Activated CD4-positive, alpha-beta T cell treated with anti-CD3 and anti-CD28 coated beads for 1 hour (primary cell): ENCODE results near the gene CCDC38.
A peak's percentile ranks its signal among the peaks of the same experiment; 100 is the strongest.
"Not testable (repeated sequence)": the region's sequence is repeated elsewhere in the genome, so short reads cannot be mapped to it uniquely, and the experiment has no call there.

Experiments used
- DNase-seq: peaks from one replicate; pipeline ENCODE4 v3.0.0-alpha.2; 2020

CCDC38 gene

DNA sequence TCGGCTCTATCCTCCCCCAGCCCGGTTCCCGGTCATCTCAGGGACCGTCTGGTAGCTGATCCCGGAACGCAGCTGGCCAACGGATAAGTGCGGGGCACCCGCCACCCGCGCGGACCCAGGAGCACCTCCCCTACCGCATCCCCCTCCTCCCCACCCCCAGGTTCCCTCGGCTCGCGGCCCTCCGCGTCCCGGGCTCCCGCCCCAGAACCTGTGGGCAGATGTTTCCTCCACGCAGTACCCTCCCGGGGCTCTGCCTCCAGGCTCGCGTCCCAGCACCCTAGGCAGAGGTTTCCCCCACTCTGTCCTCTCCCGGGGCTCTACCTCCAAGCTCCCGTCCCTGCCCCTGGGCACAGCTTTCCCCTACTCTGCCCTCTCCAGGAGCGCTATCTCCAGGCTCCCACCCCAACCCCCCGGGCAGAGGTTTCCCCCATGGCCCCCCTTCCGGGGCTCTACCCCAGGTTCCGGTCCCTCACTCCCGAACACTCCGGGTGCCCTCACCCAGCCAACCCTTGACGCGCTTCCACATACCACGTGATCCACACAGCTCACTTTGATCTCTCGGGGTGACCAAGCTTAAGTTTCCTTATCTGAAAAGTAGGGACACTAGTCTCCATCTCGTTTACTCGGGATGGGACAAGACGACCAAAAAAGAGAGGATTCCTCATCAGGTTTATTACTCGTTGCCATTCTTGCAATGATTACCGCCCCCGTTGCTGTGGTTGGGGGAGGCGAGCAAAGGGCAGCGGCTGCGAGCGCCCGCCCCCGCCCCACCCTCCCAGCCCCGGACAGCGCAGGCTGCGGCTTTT, at the start of gene CCDC38:
Gene CCDC38 (minus strand): TSS at position 91 of the 806 bp plus-strand sequence. CDS start 6,105 bp downstream, outside the sequence.
- peak; percentile 67 for DNase-seq

DNA sequence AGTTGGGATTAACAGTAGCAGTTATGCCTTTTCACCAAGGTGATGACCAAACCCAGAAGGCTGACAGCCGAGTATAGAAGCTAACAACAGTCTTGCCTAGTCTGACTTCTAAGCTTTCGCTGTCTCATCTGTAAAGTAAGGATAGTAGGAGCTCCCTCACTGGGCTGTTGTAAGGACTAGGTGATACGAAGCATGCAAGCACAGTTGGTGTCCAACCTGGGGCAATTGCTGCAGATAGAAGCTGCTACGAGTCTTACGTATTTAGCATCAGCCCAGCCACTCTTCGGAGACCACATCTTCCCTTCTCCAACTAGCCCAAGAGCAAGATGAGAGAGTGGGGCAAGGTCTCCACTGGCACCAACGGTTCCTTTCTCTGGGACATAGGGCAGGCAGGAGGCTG, 47.7 kb upstream of the CCDC38 start:
- DNase-seq = no peak

DNA sequence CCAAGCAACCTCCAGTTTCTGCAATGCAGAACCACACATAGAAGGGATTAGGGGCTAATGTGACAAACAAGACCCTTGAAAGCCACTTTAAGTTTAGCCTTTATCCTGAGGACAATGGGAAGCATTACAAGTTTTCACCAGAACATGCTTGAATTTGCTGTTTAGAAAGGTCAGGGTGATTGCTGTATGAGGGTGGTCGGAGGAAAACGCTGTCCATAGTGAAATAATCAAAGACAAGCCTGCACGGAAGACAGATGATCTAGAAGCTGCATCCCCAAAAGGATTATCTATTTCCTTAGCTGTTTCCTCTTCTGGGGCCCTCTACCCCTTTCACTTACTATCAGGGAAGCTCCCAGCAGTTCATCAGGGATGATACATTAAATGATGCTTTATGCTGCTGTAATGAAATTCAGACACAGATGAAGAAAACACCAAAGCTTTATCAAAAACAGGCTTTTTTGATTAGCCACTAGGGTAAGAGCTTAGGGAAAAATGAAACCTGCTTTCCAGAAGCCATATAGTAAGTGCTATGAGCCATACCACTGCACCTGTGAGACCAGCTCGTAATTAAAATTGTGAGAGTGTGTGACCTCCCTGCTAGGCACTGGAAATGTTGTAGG, 47.2 kb upstream of the CCDC38 start:
- no peak for DNase-seq

DNA sequence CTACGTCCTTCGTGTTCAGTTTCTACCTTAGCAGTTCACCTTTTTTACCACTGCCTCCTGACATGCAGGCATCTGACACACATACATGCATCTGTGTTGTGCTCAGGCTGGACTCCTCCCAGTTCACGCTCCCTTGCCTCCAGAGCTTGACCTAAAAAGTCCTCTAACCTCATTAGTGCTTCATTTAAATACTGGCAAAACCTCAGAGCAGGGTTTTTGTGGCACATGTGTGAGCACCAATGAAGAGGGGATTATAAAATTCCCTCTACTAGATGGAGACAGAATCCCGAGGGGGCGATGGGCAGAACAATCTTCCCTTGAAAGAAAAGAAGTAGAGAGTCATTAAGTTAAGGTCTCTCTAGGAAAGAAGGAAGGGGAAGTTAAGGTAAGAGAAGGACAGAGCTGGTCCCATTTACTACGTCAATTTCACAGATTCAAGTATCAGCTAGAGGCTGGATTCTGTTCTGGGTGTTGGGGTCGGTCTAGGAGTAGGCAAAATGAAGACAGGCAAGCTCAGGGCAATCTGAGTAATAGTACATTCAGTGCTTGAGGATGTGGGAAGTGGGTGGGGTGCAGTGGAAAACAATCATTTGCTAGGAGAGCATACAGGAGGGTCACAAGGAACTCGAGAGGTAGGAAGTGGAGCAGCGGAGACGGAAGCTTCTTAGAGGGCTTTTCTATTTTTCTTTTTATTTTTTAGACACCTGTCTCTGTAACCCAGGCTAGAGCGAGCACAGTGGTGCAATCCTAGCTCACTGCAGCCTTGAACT, 46.3 kb upstream of the CCDC38 start:
- DNase-seq = no peak

DNA sequence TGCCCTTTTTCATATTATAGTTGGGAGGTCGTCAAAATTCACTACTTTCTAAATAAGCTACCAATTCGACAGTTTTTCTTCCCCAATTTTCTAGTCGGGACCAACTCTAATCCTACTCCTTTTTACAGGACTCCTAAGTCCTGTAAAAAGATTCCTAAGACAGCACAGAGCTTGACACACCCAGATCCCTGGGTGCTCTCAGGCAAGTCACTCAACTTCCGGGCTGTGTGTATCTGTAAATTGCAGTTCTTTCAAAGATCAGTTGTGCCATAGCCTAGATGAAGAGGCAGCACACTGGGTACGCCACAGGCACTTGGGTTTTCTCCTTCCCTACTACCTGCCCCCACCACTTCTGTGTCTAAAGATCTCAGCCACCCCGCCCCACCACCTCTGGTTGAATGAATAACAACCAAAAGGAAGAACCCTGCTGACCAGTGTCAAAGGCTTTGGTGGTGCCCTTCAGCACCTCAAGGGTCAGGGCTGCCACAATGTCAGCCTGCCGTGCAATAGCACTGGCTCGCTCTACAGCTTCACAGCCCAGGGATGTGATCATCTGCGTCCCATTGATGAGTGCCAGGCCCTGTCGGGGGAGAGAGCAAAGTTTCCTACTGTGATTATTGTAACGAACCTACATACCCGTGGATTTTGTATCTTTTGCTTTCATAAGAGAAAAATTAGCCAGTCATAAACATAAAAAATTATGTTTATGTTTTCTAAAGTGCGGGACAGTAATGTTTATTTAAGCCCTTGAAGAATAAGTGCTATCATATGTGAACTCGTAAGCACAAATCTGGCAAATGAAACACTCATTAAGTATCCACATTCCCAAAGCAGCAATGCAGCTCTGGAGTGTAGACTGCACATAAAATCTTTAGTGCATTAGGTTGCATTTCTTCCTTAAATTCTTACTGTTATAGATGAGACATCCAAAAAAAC, 44.5 kb upstream of the CCDC38 start:
- DNase-seq = no peak

DNA sequence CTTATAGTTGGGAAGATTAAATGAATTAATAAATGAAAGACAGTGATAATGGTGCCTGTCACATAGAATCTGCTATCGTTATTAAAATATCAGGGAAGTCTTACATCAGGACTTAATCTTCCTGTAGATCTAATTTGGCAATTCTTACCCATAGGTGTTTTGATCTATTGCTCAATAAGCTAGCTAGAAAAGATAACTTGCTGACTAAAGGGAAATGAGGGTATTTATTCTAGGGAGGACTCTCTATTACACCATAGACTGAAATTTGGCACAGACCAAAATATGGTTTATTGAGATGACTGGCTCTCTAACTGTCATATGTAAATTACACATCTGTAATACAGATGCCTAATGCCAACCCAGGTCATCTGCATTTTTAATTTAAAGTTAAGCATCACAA, 42.3 kb upstream of the CCDC38 start:
- DNase-seq = no peak

DNA sequence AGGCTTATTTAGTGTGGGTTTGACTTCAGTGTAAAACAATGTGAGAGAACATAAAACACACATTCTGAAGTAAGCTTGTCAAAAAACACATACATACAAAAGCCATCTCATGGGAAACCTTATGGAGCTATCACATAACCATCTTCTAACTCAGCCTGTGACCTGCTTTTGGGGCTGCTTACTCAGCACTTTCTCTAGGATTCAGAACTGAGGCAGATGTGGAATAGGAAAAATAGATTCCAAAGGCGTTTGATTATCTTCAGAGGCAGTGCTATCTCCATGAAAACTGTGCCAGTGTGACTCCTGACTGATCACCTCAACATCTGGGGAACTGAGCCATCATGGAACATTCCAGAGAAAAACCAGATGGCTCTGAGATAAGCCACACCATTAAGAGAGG, 40.2 kb upstream of the CCDC38 start:
- no peak for DNase-seq

DNA sequence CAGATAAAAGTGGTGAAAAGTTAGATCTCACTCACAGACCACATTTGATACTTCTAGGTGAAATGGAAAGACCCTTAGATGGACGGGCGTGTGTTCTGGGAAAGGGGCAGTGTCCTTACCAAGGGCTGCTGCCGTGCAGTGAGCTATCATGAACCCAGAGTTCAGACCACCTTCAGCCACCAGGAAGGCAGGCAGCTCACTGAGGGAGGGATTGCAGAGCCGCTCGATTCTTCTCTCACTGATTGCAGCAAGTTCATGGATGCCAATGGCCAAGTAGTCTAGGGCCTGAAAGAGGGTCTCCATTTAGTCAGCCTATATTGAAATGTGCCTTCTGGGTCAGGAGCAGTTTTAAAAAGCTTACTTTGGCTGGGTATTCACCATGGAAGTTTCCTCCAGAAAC, 38.0 kb upstream of the CCDC38 start:
- no peak for DNase-seq

DNA sequence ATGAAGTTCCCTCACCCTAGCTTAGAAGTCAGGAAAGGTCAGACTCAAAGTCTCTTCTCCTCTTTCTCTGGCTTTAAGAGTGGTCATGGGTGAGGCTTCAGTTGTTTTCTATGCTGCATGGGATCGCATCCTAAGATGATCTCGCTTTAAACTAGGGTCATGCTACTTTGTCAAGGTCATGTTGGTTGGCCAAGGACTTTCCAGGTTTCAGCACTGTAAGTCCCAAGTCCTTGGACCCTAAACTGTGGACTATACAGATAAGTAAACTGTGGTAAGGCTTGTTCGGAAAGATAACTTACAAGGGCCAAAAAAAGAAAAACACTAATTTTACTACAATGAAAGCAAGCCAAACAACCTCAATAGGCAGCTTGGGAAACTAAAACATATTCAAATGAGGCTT, 36.4 kb upstream of the CCDC38 start:
- DNase-seq = no peak

DNA sequence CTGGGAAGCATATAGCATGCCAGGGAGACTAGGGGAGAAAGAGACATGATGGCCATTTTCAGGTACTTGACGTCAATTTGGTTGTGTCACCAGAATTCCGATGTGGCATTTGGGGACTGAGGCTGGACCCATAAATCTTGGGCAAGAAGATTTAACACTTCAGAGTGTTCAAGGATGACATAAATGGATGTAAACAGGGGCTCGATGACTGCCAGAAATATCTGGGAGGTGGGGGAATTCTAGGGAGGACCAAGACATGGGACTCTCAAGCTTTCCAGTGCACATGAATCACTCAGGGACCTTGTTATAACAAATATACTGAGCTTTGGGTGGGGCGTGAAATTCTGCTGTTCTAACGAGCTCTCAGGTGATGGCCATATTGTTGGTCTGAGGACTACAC, 35.9 kb upstream of the CCDC38 start:
- DNase-seq = no peak

DNA sequence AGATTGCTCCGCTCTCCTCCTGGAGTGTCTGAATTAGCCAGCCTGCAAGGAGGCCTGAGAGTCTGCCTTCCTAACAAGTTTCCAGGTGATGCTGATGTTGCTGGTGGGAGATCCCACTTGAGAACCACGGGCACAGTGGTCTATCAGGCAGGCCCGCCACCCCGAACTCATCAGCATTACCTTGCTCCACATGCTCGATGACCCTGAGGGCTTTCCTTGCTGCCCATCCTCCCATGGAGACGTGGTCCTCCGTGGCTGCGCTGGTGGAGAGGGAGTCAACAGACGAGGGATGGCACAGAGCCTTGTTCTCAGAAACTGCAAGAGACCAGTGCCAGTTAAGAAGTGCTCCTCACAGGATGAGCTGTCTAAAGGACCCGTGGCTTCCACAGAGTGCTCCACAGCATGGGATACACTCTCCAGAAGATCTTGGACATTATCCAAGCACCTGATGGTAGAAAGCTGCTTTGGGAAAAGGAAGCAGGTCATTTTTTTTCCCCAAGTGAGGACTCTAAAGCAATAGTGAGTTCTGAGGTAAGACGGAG, 35.4 kb upstream of the CCDC38 start:
- DNase-seq = no peak

DNA sequence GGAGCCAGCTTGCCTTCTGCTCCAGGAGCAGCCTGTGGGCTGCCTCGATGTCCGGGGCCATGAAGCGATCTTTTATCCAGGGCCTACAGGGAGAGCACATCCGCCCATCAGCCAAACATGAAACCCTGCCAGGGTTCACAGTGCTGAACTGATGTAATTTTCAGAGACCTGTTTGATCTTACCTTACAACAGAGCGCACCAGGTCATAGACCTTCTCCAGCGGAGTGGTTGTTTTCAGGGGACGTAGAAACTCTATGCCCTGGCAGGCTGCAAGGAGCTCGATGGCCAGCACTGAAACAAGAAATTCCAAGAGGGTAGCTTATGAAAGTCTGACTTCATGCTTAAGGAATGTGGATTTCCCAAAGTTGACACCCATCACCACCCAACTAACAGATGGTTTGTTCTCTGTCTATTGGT, 34.0 kb upstream of the CCDC38 start:
- no peak for DNase-seq

DNA sequence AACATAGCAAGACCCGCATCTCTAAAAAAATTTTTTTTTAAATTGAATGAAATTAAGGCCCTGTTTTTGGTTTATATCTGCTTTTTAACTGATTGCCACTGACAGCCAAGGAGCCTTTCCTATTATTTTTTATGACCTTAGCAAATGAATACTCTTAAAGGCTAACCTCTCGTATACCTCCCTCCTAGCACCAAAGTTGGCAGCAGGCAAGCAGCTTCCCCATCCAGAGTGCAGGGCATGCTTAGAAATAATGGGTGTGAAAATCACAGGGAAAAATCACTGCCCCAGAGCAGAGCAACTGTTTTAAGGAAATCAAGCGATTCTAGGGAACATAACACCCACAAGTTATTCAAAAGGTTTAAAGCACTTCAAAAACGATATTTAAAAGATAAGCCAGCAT, 33.1 kb upstream of the CCDC38 start:
- DNase-seq = no peak

DNA sequence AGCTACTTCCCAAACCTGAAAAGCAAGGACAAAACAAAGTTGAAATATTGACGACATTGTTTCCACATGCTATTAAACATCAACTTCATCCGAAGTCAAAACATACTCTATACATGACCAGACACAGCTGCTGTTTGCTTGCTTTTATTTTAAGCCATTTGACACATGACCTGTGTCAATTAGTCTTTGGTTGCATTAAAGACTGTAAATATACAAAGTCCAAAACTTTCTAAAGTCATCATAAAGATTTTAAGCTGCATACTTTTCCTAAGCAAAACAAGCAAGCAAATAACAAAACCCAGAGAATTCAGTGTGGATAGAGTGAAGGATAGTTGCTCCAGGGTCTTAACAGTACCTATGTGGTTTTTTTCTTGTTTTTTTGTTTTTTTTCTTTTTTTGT, 31.9 kb upstream of the CCDC38 start:
- no peak for DNase-seq

DNA sequence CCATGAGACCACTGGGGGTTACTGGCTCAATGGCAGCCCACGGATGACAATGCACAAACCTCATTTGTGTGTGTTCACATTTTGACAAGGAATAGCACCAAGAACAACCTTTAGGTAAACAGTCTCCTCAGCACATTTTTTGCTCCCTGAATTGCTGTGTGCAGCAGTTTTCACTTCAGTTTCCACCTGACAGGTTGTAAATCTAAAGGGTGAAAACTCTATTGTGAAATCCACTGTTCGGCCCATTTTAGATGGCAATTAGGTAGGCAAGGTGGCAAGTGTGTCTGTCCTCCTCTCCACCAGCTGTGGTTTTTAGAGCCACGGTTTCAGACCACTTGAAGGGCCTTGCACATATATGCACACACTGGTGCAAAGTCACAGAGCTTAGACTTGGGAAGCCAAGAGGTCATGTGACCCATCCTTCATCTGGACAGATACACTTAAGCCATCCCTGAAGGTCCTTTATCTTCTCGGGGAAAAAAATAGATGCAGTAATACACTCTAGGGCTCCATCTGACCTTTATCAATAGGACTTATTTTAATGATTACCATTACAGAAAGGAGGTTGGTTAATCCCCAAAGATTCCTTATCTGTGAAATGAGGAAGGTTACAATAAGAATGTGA, 30.5 kb upstream of the CCDC38 start:
- no peak for DNase-seq

DNA sequence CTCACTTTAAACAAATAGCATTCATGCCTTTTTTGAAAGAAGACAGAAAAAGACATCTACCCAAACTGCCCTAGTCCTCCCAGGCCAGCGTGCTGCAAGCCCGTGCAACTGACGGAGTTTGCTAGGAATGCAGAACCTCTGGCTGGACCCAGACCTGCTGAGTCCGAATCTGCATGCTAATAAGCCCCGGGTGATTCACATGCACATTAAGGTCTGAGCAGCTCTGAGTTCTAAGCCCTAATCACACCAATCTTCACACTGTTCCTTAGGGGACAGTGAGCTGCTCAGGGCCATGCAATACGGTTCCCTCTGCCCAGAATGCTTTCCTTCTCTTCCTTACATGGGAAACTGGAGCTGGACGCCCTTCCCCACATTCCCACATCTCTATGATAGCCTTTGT, 28.5 kb upstream of the CCDC38 start:
- no peak for DNase-seq

DNA sequence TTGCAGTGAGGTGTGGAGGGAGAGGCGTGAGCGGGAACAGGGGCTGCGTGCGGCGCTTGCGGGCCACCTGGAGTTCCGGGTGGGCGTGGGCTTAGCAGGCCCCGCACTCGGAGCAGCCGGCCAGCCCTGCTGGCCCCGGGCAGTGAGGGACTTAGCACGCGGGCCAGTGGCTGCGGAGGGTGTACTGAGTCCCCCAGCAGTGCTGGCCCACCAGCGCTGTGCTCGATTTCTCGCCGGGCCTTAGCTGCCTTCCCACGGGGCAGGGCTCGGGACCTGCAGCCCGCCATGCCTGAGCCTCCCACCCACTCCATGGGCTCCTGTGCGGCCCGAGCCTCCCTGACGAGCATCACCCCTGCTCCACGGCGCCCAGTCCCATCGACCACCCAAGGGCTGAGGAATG, 26.7 kb upstream of the CCDC38 start:
- DNase-seq = not testable (repeated sequence)

DNA sequence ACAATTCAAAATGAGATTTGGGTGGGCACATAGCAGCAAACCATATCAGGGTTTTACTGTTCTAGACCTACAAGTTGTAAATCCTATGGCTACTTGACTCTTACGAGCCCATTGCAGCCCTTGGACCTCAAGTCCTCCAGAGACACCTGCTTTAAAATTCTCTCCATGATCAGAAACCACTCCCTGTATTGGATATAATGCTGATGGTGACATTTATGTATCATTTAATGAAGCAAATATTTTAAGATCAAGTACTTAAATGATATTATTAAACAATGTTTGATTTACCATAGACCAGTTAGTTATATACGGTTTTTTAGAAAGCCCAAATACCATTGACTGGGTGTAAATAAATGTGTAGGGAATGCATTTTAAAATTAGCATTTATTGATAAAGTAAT, 24.9 kb upstream of the CCDC38 start:
- DNase-seq = no peak

DNA sequence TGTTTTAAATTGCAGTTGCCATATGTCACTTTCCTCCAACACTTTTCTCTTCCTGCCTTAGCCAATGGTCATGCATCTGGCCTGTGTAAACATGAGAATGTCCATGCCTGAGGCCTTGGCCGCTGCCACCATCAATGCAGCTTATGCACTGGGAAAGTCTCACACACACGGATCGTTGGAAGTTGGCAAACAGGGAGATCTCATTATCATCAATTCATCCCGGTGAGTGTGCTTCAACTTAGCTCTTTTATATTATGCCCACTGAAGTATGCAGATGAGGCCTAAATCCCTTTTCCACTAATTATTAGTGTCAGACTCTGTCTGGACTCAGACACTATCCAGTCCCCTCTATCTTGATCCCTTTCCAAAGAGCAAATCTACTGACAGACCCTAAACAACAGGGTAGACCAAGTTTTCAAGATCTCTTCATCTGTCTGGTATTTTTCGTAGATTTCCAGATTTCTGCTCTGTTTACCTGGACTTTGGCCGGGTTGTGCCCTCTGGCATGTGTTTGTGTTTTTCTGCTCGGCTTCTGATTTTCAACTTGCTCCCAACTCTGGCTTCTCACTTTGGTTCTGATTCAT, 24.0 kb upstream of the CCDC38 start:
- no peak for DNase-seq

DNA sequence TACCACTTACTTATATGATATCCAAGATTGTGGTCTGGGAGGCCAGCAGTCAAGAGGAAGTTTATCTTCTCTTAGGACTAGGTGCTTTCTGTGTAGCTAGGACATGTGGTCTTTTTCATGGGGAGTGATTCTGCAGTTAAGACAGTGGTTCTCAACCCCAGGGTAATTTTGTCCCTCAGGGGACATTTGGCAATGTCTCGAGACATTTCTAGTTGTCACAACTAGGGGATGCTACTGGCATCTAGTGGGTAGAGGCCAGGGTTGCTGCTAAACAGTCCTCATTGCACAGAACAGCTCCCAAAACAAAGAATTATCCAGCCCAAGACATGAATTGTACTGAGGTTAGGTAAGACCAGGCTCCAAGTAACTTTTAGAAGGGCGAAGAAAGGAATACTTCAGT, 20.7 kb upstream of the CCDC38 start:
- no peak for DNase-seq

DNA sequence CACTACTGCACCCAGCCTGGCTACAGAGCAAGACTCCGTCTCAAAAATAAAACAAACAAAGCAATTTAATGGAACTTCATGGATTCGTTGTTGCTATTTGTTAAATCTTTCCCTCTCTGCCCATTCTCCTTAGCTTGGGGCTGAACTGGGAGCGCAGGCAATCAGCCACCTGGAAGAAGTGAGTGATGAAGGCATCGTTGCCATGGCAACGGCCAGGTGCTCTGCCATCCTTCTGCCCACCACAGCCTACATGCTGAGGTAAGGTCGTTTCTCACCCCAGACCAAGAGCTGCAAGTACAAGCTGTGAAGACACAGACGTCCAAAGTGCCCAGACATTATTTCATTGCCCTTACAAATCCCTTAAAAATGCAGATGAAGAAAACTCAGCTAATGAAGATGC, 19.8 kb upstream of the CCDC38 start:
- no peak for DNase-seq

DNA sequence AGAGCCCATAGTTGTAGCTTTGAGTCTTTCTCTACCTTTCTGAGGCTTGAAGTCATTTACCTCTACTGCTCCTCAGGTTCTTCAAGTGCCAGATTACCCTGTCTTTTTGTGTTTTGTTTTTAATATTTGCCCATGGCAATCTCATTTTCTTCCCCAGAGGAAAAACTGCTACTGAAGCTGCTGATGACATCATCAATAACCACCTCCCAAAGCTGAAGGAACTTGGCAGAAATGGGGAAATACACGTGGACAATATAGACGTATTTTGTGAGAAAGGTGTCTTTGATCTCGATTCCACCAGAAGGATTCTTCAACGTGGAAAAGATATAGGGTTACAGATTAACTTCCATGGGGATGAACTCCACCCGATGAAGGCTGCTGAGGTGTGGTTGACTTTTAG, 17.8 kb upstream of the CCDC38 start:
- DNase-seq = no peak
